Astrocyte (in vitro differentiated cells and primary cell): Measurements from ENCODE around the gene C1GALT1. TPM values are rescaled to one million over a fixed set of nuclear protein-coding genes. Genes with fewer than 3 reads are reported as not detected.

Experiments used
- DNase-seq: peaks from one replicate; pipeline ENCODE4 v3.0.0-alpha.2; 2010; ENCODE audit warnings: low read depth
- FAIRE-seq: peaks from 2 replicates; lab custom pipeline; 2011; peaks lifted over from hg19 to GRCh38; lab: Jason Lieb, UNC
- H2AFZ ChIP-seq: 2 replicates; pipeline ENCODE4 v1.6.0; 2012; ENCODE audit warnings: low read depth, low read length, inconsistent platforms
- H3K27ac ChIP-seq: 2 replicates; pipeline ENCODE4 v1.5.1; 2011; ENCODE audit warnings: low read depth, low read length, inconsistent platforms
- H3K27me3 ChIP-seq: 2 replicates; pipeline ENCODE4 v1.6.0; 2011; ENCODE audit warnings: low read length, inconsistent platforms; ENCODE audit not compliant: insufficient read depth
- H3K36me3 ChIP-seq: 2 replicates; pipeline ENCODE4 v1.5.1; 2011; ENCODE audit warnings: low read length, inconsistent platforms; ENCODE audit not compliant: insufficient read depth
- H3K4me1 ChIP-seq: 2 replicates; pipeline ENCODE4 v1.5.1; 2011; ENCODE audit warnings: low read length, inconsistent platforms; ENCODE audit not compliant: insufficient read depth
- H3K4me2 ChIP-seq: 2 replicates; pipeline ENCODE4 v1.6.0; 2012; ENCODE audit warnings: low read length, inconsistent platforms
- H3K4me3 ChIP-seq: 2 replicates; pipeline ENCODE4 v1.5.1; 2011; ENCODE audit warnings: low read depth, mild to moderate bottlenecking, low read length, inconsistent platforms; ENCODE audit not compliant: insufficient read depth
- H3K79me2 ChIP-seq: 2 replicates; pipeline ENCODE4 v1.6.0; 2012; ENCODE audit warnings: mild to moderate bottlenecking, low read length, inconsistent platforms; ENCODE audit not compliant: insufficient read depth
- H3K9ac ChIP-seq: 2 replicates; pipeline ENCODE4 v1.6.0; 2012; ENCODE audit warnings: mild to moderate bottlenecking, low read length, inconsistent platforms
- H3K9me3 ChIP-seq: 2 replicates; pipeline ENCODE4 v1.5.1; 2012; ENCODE audit warnings: low read depth, mild to moderate bottlenecking, low read length, inconsistent platforms; ENCODE audit not compliant: insufficient read depth
- H4K20me1 ChIP-seq: 2 replicates; pipeline ENCODE4 v1.6.0; 2012; ENCODE audit warnings: low read length, inconsistent platforms; ENCODE audit not compliant: insufficient read depth
- H3K27ac Mint-ChIP-seq: one replicate; pipeline ENCODE4 v1.8.0; 2021; ENCODE audit warnings: mild to moderate bottlenecking, mixed read lengths; ENCODE audit not compliant: unreplicated experiment
- H3K27me3 Mint-ChIP-seq: one replicate; pipeline ENCODE4 v1.8.0; 2021; ENCODE audit warnings: low read depth, mixed read lengths; ENCODE audit not compliant: unreplicated experiment
- H3K36me3 Mint-ChIP-seq: one replicate; pipeline ENCODE4 v1.8.0; 2021; ENCODE audit warnings: low read depth, mixed read lengths; ENCODE audit not compliant: unreplicated experiment
- H3K4me1 Mint-ChIP-seq: one replicate; pipeline ENCODE4 v1.8.0; 2021; ENCODE audit warnings: low read depth, mixed read lengths; ENCODE audit not compliant: unreplicated experiment
- H3K4me3 Mint-ChIP-seq: one replicate; pipeline ENCODE4 v1.8.0; 2021; ENCODE audit warnings: mild to moderate bottlenecking, moderate library complexity, mixed read lengths; ENCODE audit not compliant: unreplicated experiment
- H3K9me3 Mint-ChIP-seq: one replicate; pipeline ENCODE4 v1.8.0; 2021; ENCODE audit warnings: mild to moderate bottlenecking, mixed read lengths; ENCODE audit not compliant: unreplicated experiment
- EZH2 ChIP-seq: IDR thresholded peaks from 2 replicates; pipeline ENCODE4 v1.6.1; 2012; ENCODE audit warnings: mild to moderate bottlenecking, low read length, inconsistent platforms; ENCODE audit not compliant: insufficient read depth
- total RNA-seq: library from RNA; stranded (reverse); gene quantifications from 2 replicates; pipeline ENCODE4 v1.2.1, GENCODE V29; 2021
- TF ChIP-seq, protein P1 (sequence below): IDR thresholded peaks from 2 replicates; pipeline ENCODE4 v1.5.1; 2011; ENCODE audit warnings: low read depth, mild to moderate bottlenecking, inconsistent platforms, low read length, moderate library complexity; ENCODE audit not compliant: insufficient read depth

C1GALT1 gene
- total RNA-seq, 1 donor from 2014 or later, result 40.0 TPM

DNA sequence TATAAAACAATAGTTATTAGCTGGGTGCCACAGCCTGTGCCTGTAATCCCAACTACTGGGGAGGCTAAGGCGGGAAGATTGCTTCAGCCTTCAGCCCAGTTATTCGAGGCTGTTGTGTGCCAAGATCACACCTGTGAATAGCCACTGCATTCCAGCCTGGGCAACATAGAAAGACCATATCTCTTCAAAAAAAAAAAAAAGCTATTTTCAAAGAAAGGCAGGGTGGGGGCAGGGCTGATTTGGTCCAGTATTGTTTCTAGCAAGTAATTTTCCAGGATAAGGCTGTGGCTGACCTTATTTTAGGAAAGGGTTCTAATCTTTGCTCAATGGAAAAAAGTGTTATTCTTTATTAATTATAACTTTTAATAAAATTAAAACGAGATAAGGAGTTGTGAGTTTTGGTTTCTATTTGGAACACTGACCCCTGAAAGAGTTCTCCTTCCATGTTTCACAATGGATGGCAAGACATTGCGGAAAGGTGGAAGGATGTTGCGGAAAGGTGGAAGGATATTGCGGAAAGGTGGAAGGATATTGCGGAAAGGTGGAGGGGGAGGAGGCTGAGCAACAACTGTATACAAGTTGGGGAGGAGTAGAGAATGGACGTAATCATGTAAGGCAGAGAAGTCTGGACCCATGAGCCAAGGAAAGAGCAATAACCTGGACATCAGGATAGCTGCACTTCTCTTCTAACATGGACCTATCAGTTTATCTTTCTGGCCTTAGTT, 1.5 kb upstream of the C1GALT1 start:
- H3K9me3 ChIP-seq, result no peaks in the 10 kb centered on the region
- TF ChIP-seq, protein P1, sequence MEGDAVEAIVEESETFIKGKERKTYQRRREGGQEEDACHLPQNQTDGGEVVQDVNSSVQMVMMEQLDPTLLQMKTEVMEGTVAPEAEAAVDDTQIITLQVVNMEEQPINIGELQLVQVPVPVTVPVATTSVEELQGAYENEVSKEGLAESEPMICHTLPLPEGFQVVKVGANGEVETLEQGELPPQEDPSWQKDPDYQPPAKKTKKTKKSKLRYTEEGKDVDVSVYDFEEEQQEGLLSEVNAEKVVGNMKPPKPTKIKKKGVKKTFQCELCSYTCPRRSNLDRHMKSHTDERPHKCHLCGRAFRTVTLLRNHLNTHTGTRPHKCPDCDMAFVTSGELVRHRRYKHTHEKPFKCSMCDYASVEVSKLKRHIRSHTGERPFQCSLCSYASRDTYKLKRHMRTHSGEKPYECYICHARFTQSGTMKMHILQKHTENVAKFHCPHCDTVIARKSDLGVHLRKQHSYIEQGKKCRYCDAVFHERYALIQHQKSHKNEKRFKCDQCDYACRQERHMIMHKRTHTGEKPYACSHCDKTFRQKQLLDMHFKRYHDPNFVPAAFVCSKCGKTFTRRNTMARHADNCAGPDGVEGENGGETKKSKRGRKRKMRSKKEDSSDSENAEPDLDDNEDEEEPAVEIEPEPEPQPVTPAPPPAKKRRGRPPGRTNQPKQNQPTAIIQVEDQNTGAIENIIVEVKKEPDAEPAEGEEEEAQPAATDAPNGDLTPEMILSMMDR, result no peak
- TF ChIP-seq EZH2, result no peak
- H3K36me3 Mint-ChIP-seq, result no peaks in the 10 kb centered on the region
- no peaks in the 10 kb centered on the region for H3K9me3 Mint-ChIP-seq
- H3K27ac Mint-ChIP-seq, result no peak overlapping the region
- H3K79me2 ChIP-seq, result peaks cover 34% of the 10 kb centered on the region
- H3K27me3 ChIP-seq, result no peaks in the 10 kb centered on the region
- no peaks in the 10 kb centered on the region for H3K27me3 Mint-ChIP-seq
- FAIRE-seq (no peak), DNase-seq (no peak)
- peaks cover 31% of the 10 kb centered on the region for H3K4me1 Mint-ChIP-seq
- no peaks in the 10 kb centered on the region for H3K36me3 ChIP-seq
- peak overlapping the region; percentile 94 for H3K4me3 Mint-ChIP-seq
- H3K4me1 ChIP-seq, result peaks cover 25% of the 10 kb centered on the region
- peaks cover 5% of the 10 kb centered on the region for H4K20me1 ChIP-seq
- no peak overlapping the region for H3K4me3 ChIP-seq
- no peak overlapping the region for H3K9ac ChIP-seq
- H3K4me2 ChIP-seq, result peak overlapping the region; percentile 97
- no peak overlapping the region for H3K27ac ChIP-seq
- no peak overlapping the region for H2AFZ ChIP-seq

DNA sequence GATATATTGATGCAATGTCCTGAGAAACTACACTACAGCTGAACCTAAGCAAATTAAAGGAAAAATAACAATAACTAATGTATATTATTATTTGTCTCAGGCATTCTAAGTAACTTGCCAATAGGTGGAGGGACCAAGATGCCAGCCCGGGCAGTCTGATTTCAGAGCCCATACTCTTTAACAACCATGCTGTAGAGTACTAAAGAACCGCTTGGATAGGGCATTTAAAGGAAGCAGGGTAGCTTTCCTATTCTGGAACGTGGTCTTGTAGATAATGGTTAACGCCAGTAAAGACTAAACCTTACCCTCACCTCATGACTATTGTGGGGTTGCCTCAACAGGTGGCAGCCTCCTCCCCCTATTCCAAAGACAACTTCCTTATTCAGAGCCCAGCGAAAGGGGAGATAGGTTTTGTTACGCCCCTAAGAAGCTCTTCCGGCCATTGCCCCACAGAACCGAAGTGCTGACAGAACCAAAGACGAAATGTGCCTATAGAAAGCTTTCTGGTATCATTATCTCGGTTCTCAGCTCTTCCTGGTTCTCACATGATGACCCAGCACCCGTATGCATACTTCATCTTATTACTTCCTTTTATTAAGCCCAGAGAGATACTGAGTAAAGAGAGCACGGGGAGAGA, 707 bp upstream of the C1GALT1 start:
- peaks cover 28% of the 10 kb centered on the region for H3K4me1 Mint-ChIP-seq
- peaks cover 20% of the 10 kb centered on the region for H3K4me1 ChIP-seq
- peak overlapping the region; percentile 97 for H3K4me2 ChIP-seq
- peaks cover 5% of the 10 kb centered on the region for H4K20me1 ChIP-seq
- peak overlapping the region; percentile 72 for H2AFZ ChIP-seq
- peak overlapping the region; percentile 89 for H3K9ac ChIP-seq
- no peaks in the 10 kb centered on the region for H3K36me3 ChIP-seq
- no peaks in the 10 kb centered on the region for H3K36me3 Mint-ChIP-seq
- no peaks in the 10 kb centered on the region for H3K9me3 ChIP-seq
- peak; percentile 39 for DNase-seq
- no peaks in the 10 kb centered on the region for H3K27me3 ChIP-seq
- no peak for TF ChIP-seq EZH2
- TF ChIP-seq, protein P1, result no peak
- H3K79me2 ChIP-seq, result peaks cover 41% of the 10 kb centered on the region
- H3K27me3 Mint-ChIP-seq, result no peaks in the 10 kb centered on the region
- FAIRE-seq, result no peak
- peak overlapping the region; percentile 94 for H3K4me3 Mint-ChIP-seq
- no peaks in the 10 kb centered on the region for H3K9me3 Mint-ChIP-seq
- peak overlapping the region; percentile 79 for H3K27ac ChIP-seq
- H3K27ac Mint-ChIP-seq, result peak overlapping the region; percentile 98
- H3K4me3 ChIP-seq, result peak overlapping the region; percentile 95
